ENCODE measurements around the gene DAAM1. TPM values are rescaled to one million over a fixed set of nuclear protein-coding genes. Genes with fewer than 3 reads are reported as not detected.

The DAAM1 gene
- total RNA-seq, 1 experiment from 2014 or later: 35.3 TPM

- CTCF ChIA-PET: no interaction called here
- H3K36me3 ChIP-seq (ENCODE audit: control insufficient read depth, insufficient read depth, low read length): no peaks in the 10 kb centered on the region
- no peak overlapping the region for H3K27ac Mint-ChIP-seq (ENCODE audit: unreplicated experiment)
Measured at GRCh38 chr14:59344016-59344415, 155.5 kb downstream of the DAAM1 start.

GRCh38 chr14:59344691-59345455 is 156.4 kb downstream of the DAAM1 start:
- H3K4me1 Mint-ChIP-seq (ENCODE audit: low read depth, unreplicated experiment): peaks cover 19% of the 10 kb centered on the region
- ChIA-PET CTCF (no interaction called here), POLR2A (no interaction called here)
- Histone ChIP-seq H3K9me3 (no peaks in the 10 kb centered on the region), H3K4me1 (peaks cover 12% of the 10 kb centered on the region), H3K27me3 (replicated peaks; ENCODE audit: control insufficient read depth, insufficient read depth, low read length) (no peaks in the 10 kb centered on the region), H3K36me3 (ENCODE audit: control insufficient read depth, insufficient read depth, low read length) (no peaks in the 10 kb centered on the region), H3K4me3 (ENCODE audit: low read depth, low read length) (no peak overlapping the region)
- no peak overlapping the region for H3K4me3 Mint-ChIP-seq (ENCODE audit: unreplicated experiment)
- H3K36me3 Mint-ChIP-seq (ENCODE audit: insufficient read depth, unreplicated experiment): peaks cover 13% of the 10 kb centered on the region
- intact Hi-C loops (cut with micrococcal nuclease; ENCODE audit: unreplicated experiment): no loop called here
- no peak overlapping the region for H3K27ac Mint-ChIP-seq (ENCODE audit: unreplicated experiment)
- no TSS peak for BruUV-seq (replicated peaks)
- no peak for DNase-seq
- no peaks in the 10 kb centered on the region for H3K9me3 Mint-ChIP-seq (ENCODE audit: unreplicated experiment)
- TF ChIP-seq CTCF (IDR thresholded peaks at IDR 0.05; ENCODE audit: insufficient read depth in 1 of 2, low read depth in 1 of 2, low read length in 1 of 2, severe bottlenecking in 1 of 2, unreplicated experiment in 1 of 2): no peak
- H3K27me3 Mint-ChIP-seq (ENCODE audit: insufficient read depth, unreplicated experiment): no peaks in the 10 kb centered on the region

More at GRCh38 chr14:59344016-59344415, 155.5 kb downstream of the DAAM1 start:
- DNase-seq: no peak
- no TSS peak for BruUV-seq (replicated peaks)
- Mint-ChIP-seq H3K27me3 (ENCODE audit: insufficient read depth, unreplicated experiment) (no peaks in the 10 kb centered on the region), H3K36me3 (ENCODE audit: insufficient read depth, unreplicated experiment) (peaks cover 13% of the 10 kb centered on the region), H3K4me3 (ENCODE audit: unreplicated experiment) (no peak overlapping the region), H3K4me1 (ENCODE audit: low read depth, unreplicated experiment) (peaks cover 19% of the 10 kb centered on the region), H3K9me3 (ENCODE audit: unreplicated experiment) (no peaks in the 10 kb centered on the region)
- Histone ChIP-seq H3K4me1 (peaks cover 12% of the 10 kb centered on the region), H3K4me3 (ENCODE audit: low read depth, low read length) (no peak overlapping the region), H3K27me3 (replicated peaks; ENCODE audit: control insufficient read depth, insufficient read depth, low read length) (no peaks in the 10 kb centered on the region), H3K9me3 (no peaks in the 10 kb centered on the region)
- POLR2A ChIA-PET: no interaction called here
- no peak for TF ChIP-seq CTCF (IDR thresholded peaks at IDR 0.05; ENCODE audit: insufficient read depth in 1 of 2, low read depth in 1 of 2, low read length in 1 of 2, severe bottlenecking in 1 of 2, unreplicated experiment in 1 of 2)
- intact Hi-C loops (cut with micrococcal nuclease; ENCODE audit: unreplicated experiment): no loop called here

GRCh38 chr14:59346329-59346728 is 157.9 kb downstream of the DAAM1 start:
- H3K4me3 Mint-ChIP-seq (ENCODE audit: unreplicated experiment): no peak overlapping the region
- ChIA-PET CTCF (no interaction called here), POLR2A (no interaction called here)
- no peaks in the 10 kb centered on the region for H3K9me3 ChIP-seq
- peaks cover 13% of the 10 kb centered on the region for H3K36me3 Mint-ChIP-seq (ENCODE audit: insufficient read depth, unreplicated experiment)
- no peak overlapping the region for H3K4me3 ChIP-seq (ENCODE audit: low read depth, low read length)
- BruUV-seq (replicated peaks): no TSS peak
- no peaks in the 10 kb centered on the region for H3K9me3 Mint-ChIP-seq (ENCODE audit: unreplicated experiment)
- peaks cover 19% of the 10 kb centered on the region for H3K4me1 Mint-ChIP-seq (ENCODE audit: low read depth, unreplicated experiment)
- no peak for TF ChIP-seq CTCF (IDR thresholded peaks at IDR 0.05; ENCODE audit: insufficient read depth in 1 of 2, low read depth in 1 of 2, low read length in 1 of 2, severe bottlenecking in 1 of 2, unreplicated experiment in 1 of 2)
- intact Hi-C loops (cut with micrococcal nuclease; ENCODE audit: unreplicated experiment): no loop called here
- H3K4me1 ChIP-seq: peaks cover 12% of the 10 kb centered on the region
- no peaks in the 10 kb centered on the region for H3K27me3 ChIP-seq (replicated peaks; ENCODE audit: control insufficient read depth, insufficient read depth, low read length)
- no peak overlapping the region for H3K27ac Mint-ChIP-seq (ENCODE audit: unreplicated experiment)
- no peak for DNase-seq
- no peaks in the 10 kb centered on the region for H3K36me3 ChIP-seq (ENCODE audit: control insufficient read depth, insufficient read depth, low read length)
- H3K27me3 Mint-ChIP-seq (ENCODE audit: insufficient read depth, unreplicated experiment): no peaks in the 10 kb centered on the region
